ENCODE results near the gene YWHAG. TPM values are rescaled to one million over a fixed set of nuclear protein-coding genes. Genes with fewer than 3 reads are reported as not detected.
"Not testable (repeated sequence)": the region's sequence is repeated elsewhere in the genome, so short reads cannot be mapped to it uniquely, and the experiment has no call there.

YWHAG gene
- total RNA-seq, 1 experiment from 2014 or later, result 113 TPM

- no peaks in the 10 kb centered on the region for H3K9me3 Mint-ChIP-seq (ENCODE audit: low read depth, unreplicated experiment)
- H3K27ac Mint-ChIP-seq (ENCODE audit: unreplicated experiment), result peak overlapping the region; percentile 66
- peak overlapping the region; percentile 78 for H3K4me3 Mint-ChIP-seq (ENCODE audit: low read depth, unreplicated experiment)
- peaks cover under 1% of the 10 kb centered on the region for H3K4me1 Mint-ChIP-seq (ENCODE audit: low read depth, unreplicated experiment)
- no peak for TF ChIP-seq CTCF (IDR thresholded peaks at IDR 0.05; ENCODE audit: unreplicated experiment)
- CTCF ChIA-PET, result interaction anchor here (0.6 kb wide), 1 partner anchor 32 kb away, joined by 3 read pairs; no protein-coding TSS in a partner anchor
- peaks cover 30% of the 10 kb centered on the region for H3K36me3 Mint-ChIP-seq (ENCODE audit: insufficient read depth, unreplicated experiment)
- DNase-seq, result no peak
- BruUV-seq (replicated peaks), result no TSS peak
- H3K27me3 Mint-ChIP-seq (ENCODE audit: unreplicated experiment), result no peaks in the 10 kb centered on the region
- intact Hi-C loops (cut with micrococcal nuclease; ENCODE audit: unreplicated experiment), result no loop called here
Measured at GRCh38 chr7:76392531-76393115, 33.8 kb upstream of the YWHAG start.

GRCh38 chr7:76390092-76390491 is 31.3 kb upstream of the YWHAG start:
- no peak overlapping the region for H3K4me3 Mint-ChIP-seq (ENCODE audit: low read depth, unreplicated experiment)
- H3K36me3 Mint-ChIP-seq (ENCODE audit: insufficient read depth, unreplicated experiment), result peaks cover 25% of the 10 kb centered on the region
- H3K9me3 Mint-ChIP-seq (ENCODE audit: low read depth, unreplicated experiment), result no peaks in the 10 kb centered on the region
- no peak for DNase-seq
- no peak for TF ChIP-seq CTCF (IDR thresholded peaks at IDR 0.05; ENCODE audit: unreplicated experiment)
- no TSS peak for BruUV-seq (replicated peaks)
- CTCF ChIA-PET, result interaction anchor here (0.5 kb wide), 1 partner anchor 22 kb away, joined by 4 read pairs; no protein-coding TSS in a partner anchor
- intact Hi-C loops (cut with micrococcal nuclease; ENCODE audit: unreplicated experiment), result no loop called here
- no peak overlapping the region for H3K27ac Mint-ChIP-seq (ENCODE audit: unreplicated experiment)
- H3K27me3 Mint-ChIP-seq (ENCODE audit: unreplicated experiment), result no peaks in the 10 kb centered on the region
- no peaks in the 10 kb centered on the region for H3K4me1 Mint-ChIP-seq (ENCODE audit: low read depth, unreplicated experiment)

- BruUV-seq (replicated peaks); H3K36me3 Mint-ChIP-seq (ENCODE audit: insufficient read depth, unreplicated experiment); H3K27ac Mint-ChIP-seq (ENCODE audit: unreplicated experiment); H3K9me3 Mint-ChIP-seq (ENCODE audit: low read depth, unreplicated experiment); DNase-seq; CTCF ChIA-PET; intact Hi-C loops (cut with micrococcal nuclease; ENCODE audit: unreplicated experiment); H3K27me3 Mint-ChIP-seq (ENCODE audit: unreplicated experiment); H3K4me3 Mint-ChIP-seq (ENCODE audit: low read depth, unreplicated experiment); H3K4me1 Mint-ChIP-seq (ENCODE audit: low read depth, unreplicated experiment): not testable (repeated sequence)
Measured at GRCh38 chr7:76387789-76388188, 29.0 kb upstream of the YWHAG start.

GRCh38 chr7:76386691-76387260 is 28.0 kb upstream of the YWHAG start:
- TF ChIP-seq CTCF (IDR thresholded peaks at IDR 0.05; ENCODE audit: unreplicated experiment), result no peak
- Mint-ChIP-seq H3K4me3 (ENCODE audit: low read depth, unreplicated experiment) (no peak overlapping the region), H3K36me3 (ENCODE audit: insufficient read depth, unreplicated experiment) (peaks cover 5% of the 10 kb centered on the region), H3K27ac (ENCODE audit: unreplicated experiment) (no peak overlapping the region), H3K9me3 (ENCODE audit: low read depth, unreplicated experiment) (no peaks in the 10 kb centered on the region), H3K4me1 (ENCODE audit: low read depth, unreplicated experiment) (no peaks in the 10 kb centered on the region), H3K27me3 (ENCODE audit: unreplicated experiment) (no peaks in the 10 kb centered on the region)
- intact Hi-C loops (cut with micrococcal nuclease; ENCODE audit: unreplicated experiment), result no loop called here
- no TSS peak for BruUV-seq (replicated peaks)
- CTCF ChIA-PET, result no interaction called here
- DNase-seq, result no peak
